GM19463 (cell line): ENCODE results near the gene TLL2.

Source experiments
- ATAC-seq: cut with Tn5 transposase; IDR thresholded peaks from one replicate; pipeline ENCODE4 v1.9.1; 2021; ENCODE audit warnings: mild to moderate bottlenecking, moderate library complexity; ENCODE audit not compliant: unreplicated experiment

TLL2 gene

GRCh38 chr10:96367470-96367869 is 146.3 kb downstream of the TLL2 start:
- ATAC-seq: no peak

GRCh38 chr10:96366508-96366907 is 147.2 kb downstream of the TLL2 start:
- no peak for ATAC-seq

- no peak for ATAC-seq
Observed at GRCh38 chr10:96365571-96365970, 148.2 kb downstream of the TLL2 start.

GRCh38 chr10:96360766-96361165 is 153.0 kb downstream of the TLL2 start:
- no peak for ATAC-seq

GRCh38 chr10:96360331-96360730 is 153.4 kb downstream of the TLL2 start:
- no peak for ATAC-seq

GRCh38 chr10:96359616-96360015 is 154.1 kb downstream of the TLL2 start:
- ATAC-seq: no peak

- ATAC-seq: no peak
Observed at GRCh38 chr10:96358851-96359540, 154.7 kb downstream of the TLL2 start, which contains the start of gene OPALIN. OPALIN (minus strand) TSS chr10:96359002; CDS start chr10:96358896, 106 bp downstream.

GRCh38 chr10:96357038-96357620 is 156.6 kb downstream of the TLL2 start:
- ATAC-seq: no peak

- ATAC-seq: no peak
Observed at GRCh38 chr10:96352582-96352981, 161.1 kb downstream of the TLL2 start.

- no peak for ATAC-seq
Observed at GRCh38 chr10:96352027-96352426, 161.7 kb downstream of the TLL2 start.

GRCh38 chr10:96346295-96346694 is 167.4 kb downstream of the TLL2 start:
- ATAC-seq: no peak

GRCh38 chr10:96345222-96345621 is 168.5 kb downstream of the TLL2 start:
- no peak for ATAC-seq

- no peak for ATAC-seq
Observed at GRCh38 chr10:96344178-96344577, 169.5 kb downstream of the TLL2 start.

GRCh38 chr10:96342402-96342801 is 171.3 kb downstream of the TLL2 start:
- no peak for ATAC-seq

- peak; percentile 57 for ATAC-seq
Observed at GRCh38 chr10:96341219-96342182, 172.2 kb downstream of the TLL2 start.

- ATAC-seq: no peak
Observed at GRCh38 chr10:96339956-96340904, 173.5 kb downstream of the TLL2 start.

- no peak for ATAC-seq
Observed at GRCh38 chr10:96339383-96339782, 174.3 kb downstream of the TLL2 start.

- no peak for ATAC-seq
Observed at GRCh38 chr10:96338279-96338925, 175.3 kb downstream of the TLL2 start.

- no peak for ATAC-seq
Observed at GRCh38 chr10:96337106-96337505, 176.6 kb downstream of the TLL2 start.
